Hepatocyte (in vitro differentiated cells): ENCODE measurements around the gene THY1.

ENCODE experiments used
- EZH2 ChIP-seq: fragments of 200-600 bp; sonication (generic); IDR thresholded peaks from 2 replicates; pipeline ENCODE4 v1.6.1; 2016; ENCODE audit warnings: antibody characterized with exemption, mild to moderate bottlenecking, borderline replicate concordance
- EZH2phosphoT487 ChIP-seq: fragments of 200-600 bp; sonication (generic); IDR thresholded peaks from one replicate; pipeline ENCODE4 v1.6.1; 2018; ENCODE audit warnings: antibody characterized with exemption, mild to moderate bottlenecking, low read depth, moderate library complexity; ENCODE audit not compliant: unreplicated experiment, severe bottlenecking
- TF ChIP-seq, protein P1 (sequence below): fragments of 200-600 bp; sonication (generic); IDR thresholded peaks from 2 replicates; pipeline ENCODE4 v1.5.1; 2016; ENCODE audit warnings: antibody characterized with exemption, mild to moderate bottlenecking; ENCODE audit not compliant: poor library complexity

DNA sequence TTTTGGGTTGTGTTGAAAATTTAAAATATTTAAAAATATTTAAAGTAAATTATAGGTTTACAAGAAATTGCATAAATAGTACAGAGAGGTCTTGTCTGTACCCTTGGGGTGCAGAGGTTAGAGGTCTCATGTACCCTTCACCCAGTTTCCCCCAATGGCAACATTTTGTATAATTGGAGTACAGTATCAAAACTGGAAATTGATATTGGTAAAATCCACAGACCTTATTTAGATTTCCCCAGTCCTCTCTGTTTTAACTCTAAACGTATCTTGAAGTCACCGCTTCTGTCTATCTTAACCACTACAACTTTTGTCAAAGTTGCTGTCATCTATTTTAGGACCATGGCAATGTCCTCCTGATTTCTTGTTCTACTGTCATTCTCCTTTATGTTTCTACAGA, 10.9 kb downstream of the THY1 start:
- TF ChIP-seq EZH2 (no peak), EZH2phosphoT487 (no peak)
- TF ChIP-seq, protein P1, sequence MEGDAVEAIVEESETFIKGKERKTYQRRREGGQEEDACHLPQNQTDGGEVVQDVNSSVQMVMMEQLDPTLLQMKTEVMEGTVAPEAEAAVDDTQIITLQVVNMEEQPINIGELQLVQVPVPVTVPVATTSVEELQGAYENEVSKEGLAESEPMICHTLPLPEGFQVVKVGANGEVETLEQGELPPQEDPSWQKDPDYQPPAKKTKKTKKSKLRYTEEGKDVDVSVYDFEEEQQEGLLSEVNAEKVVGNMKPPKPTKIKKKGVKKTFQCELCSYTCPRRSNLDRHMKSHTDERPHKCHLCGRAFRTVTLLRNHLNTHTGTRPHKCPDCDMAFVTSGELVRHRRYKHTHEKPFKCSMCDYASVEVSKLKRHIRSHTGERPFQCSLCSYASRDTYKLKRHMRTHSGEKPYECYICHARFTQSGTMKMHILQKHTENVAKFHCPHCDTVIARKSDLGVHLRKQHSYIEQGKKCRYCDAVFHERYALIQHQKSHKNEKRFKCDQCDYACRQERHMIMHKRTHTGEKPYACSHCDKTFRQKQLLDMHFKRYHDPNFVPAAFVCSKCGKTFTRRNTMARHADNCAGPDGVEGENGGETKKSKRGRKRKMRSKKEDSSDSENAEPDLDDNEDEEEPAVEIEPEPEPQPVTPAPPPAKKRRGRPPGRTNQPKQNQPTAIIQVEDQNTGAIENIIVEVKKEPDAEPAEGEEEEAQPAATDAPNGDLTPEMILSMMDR: no peak
